ENCODE measurements around the gene CCDC112.

- TF ChIP-seq CTCF (IDR thresholded peaks at IDR 0.05) = no peak
- TF ChIP-seq POLR2A (IDR thresholded peaks at IDR 0.05) = no peak
These were observed 59.4 kb downstream of the CCDC112 start for GRCh38 chr5:115237066-115237465.
